Neural cell (in vitro differentiated cells): ENCODE measurements around the gene TP53I3. TPM values are rescaled to one million over a fixed set of nuclear protein-coding genes. Genes with fewer than 3 reads are reported as not detected.

ENCODE experiments used
- H2AFZ ChIP-seq: fragments of 200-600, 300-800 bp; sonication (generic), shearing (Covaris generic); 2 replicates; pipeline ENCODE4 v1.6.0; 2014; ENCODE audit warnings: low read depth, mild to moderate bottlenecking, antibody characterized with exemption, low read length, moderate library complexity
- H3F3A ChIP-seq: fragments of 200-600 bp; shearing (Covaris generic); 2 replicates; pipeline ENCODE4 v1.6.1; 2016; ENCODE audit warnings: mild to moderate bottlenecking, moderate library complexity, mixed read lengths, antibody characterized with exemption, low read length; ENCODE audit not compliant: insufficient read depth, poor library complexity, severe bottlenecking
- H3K27ac ChIP-seq: fragments of 200-600, 300-800 bp; sonication (generic), shearing (Covaris generic); 2 replicates; pipeline ENCODE4 v1.5.1; 2014; ENCODE audit warnings: mild to moderate bottlenecking, low read length, moderate library complexity
- H3K27me3 ChIP-seq: fragments of 300-800, 200-600 bp; sonication (generic), shearing (Covaris generic); 2 replicates; pipeline ENCODE4 v1.6.0; 2014; ENCODE audit warnings: mild to moderate bottlenecking, low read depth, low read length, moderate library complexity; ENCODE audit not compliant: insufficient read depth
- H3K36me3 ChIP-seq: fragments of 300-800, 200-600 bp; sonication (generic), shearing (Covaris generic); 2 replicates; pipeline ENCODE4 v1.5.1; 2014; ENCODE audit warnings: mild to moderate bottlenecking, antibody characterized with exemption, low read length, moderate library complexity; ENCODE audit not compliant: insufficient read depth
- H3K4me2 ChIP-seq: fragments of 300-800, 200-600 bp; sonication (generic), shearing (Covaris generic); 2 replicates; pipeline ENCODE4 v1.6.0; 2014; ENCODE audit warnings: mild to moderate bottlenecking, low read length
- H3K4me3 ChIP-seq: fragments of 300-800, 200-600 bp; sonication (generic), shearing (Covaris generic); 2 replicates; pipeline ENCODE4 v1.5.1; 2014; ENCODE audit warnings: mild to moderate bottlenecking, low read length, moderate library complexity
- H3K79me2 ChIP-seq: fragments of 200-600 bp; shearing (Covaris generic); replicated peaks from 2 replicates; pipeline ENCODE4 v1.6.0; 2014; ENCODE audit warnings: mild to moderate bottlenecking, low read length, moderate library complexity; ENCODE audit not compliant: insufficient read depth
- H3K9ac ChIP-seq: fragments of 300-800, 200-600 bp; sonication (generic), shearing (Covaris generic); 2 replicates; pipeline ENCODE4 v1.6.1; 2016; ENCODE audit warnings: mild to moderate bottlenecking, low read length, mixed read lengths
- H3K9me2 ChIP-seq: fragments of 200-600 bp; shearing (Covaris generic); 2 replicates; pipeline ENCODE4 v1.6.1; 2016; ENCODE audit warnings: mild to moderate bottlenecking, low read length, mixed read lengths; ENCODE audit not compliant: insufficient read depth
- H3K9me3 ChIP-seq: fragments of 200-600, 300-800 bp; sonication (generic), shearing (Covaris generic); 2 replicates; pipeline ENCODE4 v1.6.1; 2016; ENCODE audit warnings: mild to moderate bottlenecking, mixed run types, low read length, moderate library complexity, mixed read lengths
- H4K20me1 ChIP-seq: fragments of 200-600 bp; shearing (Covaris generic); 2 replicates; pipeline ENCODE4 v1.6.1; 2016; ENCODE audit warnings: mild to moderate bottlenecking, mixed run types; ENCODE audit not compliant: insufficient read depth
- CTCF ChIP-seq: fragments of 450-650 bp; IDR thresholded peaks from 2 replicates; pipeline ENCODE4 v1.5.1; 2014; ENCODE audit warnings: antibody characterized with exemption, mild to moderate bottlenecking, moderate library complexity; ENCODE audit not compliant: poor library complexity, severe bottlenecking
- EP300 ChIP-seq: fragments of 450-650 bp; conservative IDR thresholded peaks from 2 replicates; pipeline ENCODE4 v1.6.1; 2014; ENCODE audit warnings: antibody characterized with exemption, mild to moderate bottlenecking, moderate library complexity; ENCODE audit not compliant: poor library complexity, severe bottlenecking
- EZH2 ChIP-seq: fragments of 200-600, 300-800 bp; shearing (Covaris generic), sonication (generic); IDR thresholded peaks from 2 replicates; pipeline ENCODE4 v1.6.1; 2014; ENCODE audit warnings: antibody characterized with exemption, low read length, borderline replicate concordance, mild to moderate bottlenecking; ENCODE audit not compliant: insufficient read depth, poor library complexity, severe bottlenecking
- MXI1 ChIP-seq: fragments of 450-650 bp; conservative IDR thresholded peaks from 2 replicates; pipeline ENCODE4 v1.6.1; 2014; ENCODE audit warnings: antibody characterized with exemption, mild to moderate bottlenecking; ENCODE audit not compliant: poor library complexity, severe bottlenecking
- POLR2AphosphoS5 ChIP-seq: IDR thresholded peaks from 2 replicates; pipeline ENCODE4 v1.6.1; 2012
- RAD21 ChIP-seq: fragments of 450-650 bp; conservative IDR thresholded peaks from 2 replicates; pipeline ENCODE4 v1.6.1; 2014; ENCODE audit warnings: antibody characterized with exemption, mild to moderate bottlenecking, moderate library complexity
- REST ChIP-seq: IDR thresholded peaks from 2 replicates; pipeline ENCODE4 v1.6.1; 2012; ENCODE audit warnings: borderline replicate concordance
- SMC3 ChIP-seq: fragments of 450-650 bp; conservative IDR thresholded peaks from 2 replicates; pipeline ENCODE4 v1.6.1; 2014; ENCODE audit warnings: antibody characterized with exemption, mild to moderate bottlenecking, moderate library complexity; ENCODE audit not compliant: poor library complexity
- TAF1 ChIP-seq: IDR thresholded peaks from 2 replicates; pipeline ENCODE4 v1.6.1; 2012; ENCODE audit warnings: low read depth
- polyA plus RNA-seq: library from polyadenylated mRNA; depleted of rRNA; stranded (reverse); fragments of >200 nt; gene quantifications from 2 replicates; pipeline ENCODE4 v1.2.3, GENCODE V29; 2014

TP53I3 gene
- polyA plus RNA-seq, 1 donor from 2014 or later: 1.8 TPM

GRCh38 chr2:24054366-24055010, 30.1 kb downstream of the TP53I3 start:
- Histone ChIP-seq H3K27ac (no peak overlapping the region), H3K79me2 (no peaks in the 10 kb centered on the region), H3K4me2 (no peak overlapping the region), H3K9ac (no peak overlapping the region), H3K36me3 (no peaks in the 10 kb centered on the region), H4K20me1 (no peaks in the 10 kb centered on the region), H2AFZ (no peak overlapping the region), H3F3A (no peaks in the 10 kb centered on the region), H3K9me2 (no peaks in the 10 kb centered on the region), H3K9me3 (no peaks in the 10 kb centered on the region), H3K27me3 (no peaks in the 10 kb centered on the region), H3K4me3 (no peak overlapping the region)
- TF ChIP-seq CTCF (no peak), RAD21 (no peak), TAF1 (no peak), POLR2AphosphoS5 (no peak), EZH2 (no peak), SMC3 (no peak), MXI1 (no peak), REST (no peak), EP300 (no peak)

- Histone ChIP-seq H3K79me2 (no peaks in the 10 kb centered on the region), H3K9ac (no peak overlapping the region), H3K9me3 (no peaks in the 10 kb centered on the region), H3K4me2 (no peak overlapping the region), H4K20me1 (no peaks in the 10 kb centered on the region), H3F3A (no peaks in the 10 kb centered on the region), H3K36me3 (no peaks in the 10 kb centered on the region), H2AFZ (no peak overlapping the region), H3K27me3 (no peaks in the 10 kb centered on the region), H3K4me3 (no peak overlapping the region), H3K9me2 (no peaks in the 10 kb centered on the region), H3K27ac (no peak overlapping the region)
- TF ChIP-seq RAD21 (no peak), MXI1 (no peak), REST (no peak), EZH2 (no peak), POLR2AphosphoS5 (no peak), EP300 (no peak), SMC3 (no peak), TAF1 (no peak), CTCF (no peak)
Measured at GRCh38 chr2:24052951-24053350, 31.7 kb downstream of the TP53I3 start.
